ENCODE measurements around the gene SEBOX. TPM values are rescaled to one million over a fixed set of nuclear protein-coding genes. Genes with fewer than 3 reads are reported as not detected.

The SEBOX gene
- total and polyA plus RNA-seq, 2 experiments from 2014 or later: not detected

DNA sequence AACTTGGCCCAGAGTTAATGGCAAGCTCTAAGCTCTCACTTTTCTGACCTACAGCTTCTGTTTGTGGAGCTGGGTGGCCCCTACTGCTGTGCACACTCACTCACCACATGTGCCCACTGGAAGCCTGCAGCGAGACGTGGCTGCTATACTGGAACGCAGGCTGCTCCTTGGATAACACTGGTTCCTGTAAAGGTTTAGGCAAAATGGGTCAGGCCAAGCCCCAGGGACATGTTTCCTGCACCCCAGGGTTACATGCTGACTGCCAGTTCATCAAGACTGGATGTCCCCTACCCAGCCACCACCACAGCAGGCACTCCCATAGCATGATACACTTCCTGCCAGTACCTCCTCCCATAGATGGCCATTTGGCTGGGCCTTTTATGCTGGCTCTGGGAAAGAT lies 16.0 kb downstream of the SEBOX start:
- DNase-seq (ENCODE audit: low spot score): no peak
- H3K36me3 Mint-ChIP-seq (ENCODE audit: low read depth): peaks cover 77% of the 10 kb centered on the region

More for the DNA sequence above, 16.0 kb downstream of the SEBOX start:
- H3K4me2 ChIP-seq: no peak overlapping the region
- no peak overlapping the region for H2AFZ ChIP-seq
- H3K9me3 Mint-ChIP-seq: no peaks in the 10 kb centered on the region
- H3K36me3 ChIP-seq (ENCODE audit: insufficient read depth): peaks cover 21% of the 10 kb centered on the region; the same call in 1 of the 2 replicates
- no peaks in the 10 kb centered on the region for H3K79me2 ChIP-seq (replicated peaks; ENCODE audit: insufficient read depth)
- no peak overlapping the region for H3K27ac Mint-ChIP-seq
- H3K27me3 ChIP-seq (ENCODE audit: insufficient read depth): no peaks in the 10 kb centered on the region
- ATAC-seq: no peak
- H3K4me3 ChIP-seq: no peak overlapping the region
- H3K4me3 Mint-ChIP-seq: no peak overlapping the region
- H3F3A ChIP-seq (replicated peaks; ENCODE audit: low read depth): no peaks in the 10 kb centered on the region; the same call in 1 of the 2 replicates
- H3K4me1 Mint-ChIP-seq: peaks cover 16% of the 10 kb centered on the region
- peaks cover 14% of the 10 kb centered on the region; the same call in 1 of the 2 replicates for H4K20me1 ChIP-seq (replicated peaks; ENCODE audit: insufficient read depth)
- peaks cover 5% of the 10 kb centered on the region for H3K27me3 Mint-ChIP-seq (ENCODE audit: insufficient read depth, low read depth, poor library complexity)
- H3K27ac ChIP-seq (ENCODE audit: low read depth): no peak overlapping the region
- TF ChIP-seq EZH2 (IDR thresholded peaks at IDR 0.05; ENCODE audit: low read depth, unreplicated experiment) (no peak), CREB1 (CRISPR knock-in tag; IDR thresholded peaks at IDR 0.05; ENCODE audit: low read depth) (no peak), JUNB (IDR thresholded peaks at IDR 0.05; ENCODE audit: unreplicated experiment) (no peak), STAT1 (IDR thresholded peaks at IDR 0.05; ENCODE audit: unreplicated experiment) (no peak), ZNF331 (CRISPR knock-in tag; IDR thresholded peaks at IDR 0.05; ENCODE audit: low read depth) (no peak), EZH2phosphoT487 (IDR thresholded peaks at IDR 0.05; ENCODE audit: unreplicated experiment) (no peak), ZNF114 (CRISPR knock-in tag; IDR thresholded peaks at IDR 0.05) (no peak), POLR2AphosphoS5 (IDR thresholded peaks at IDR 0.05; ENCODE audit: low read depth) (no peak), NANOG (IDR thresholded peaks at IDR 0.05; ENCODE audit: borderline replicate concordance) (no peak)
- TF ChIP-seq, protein P1, sequence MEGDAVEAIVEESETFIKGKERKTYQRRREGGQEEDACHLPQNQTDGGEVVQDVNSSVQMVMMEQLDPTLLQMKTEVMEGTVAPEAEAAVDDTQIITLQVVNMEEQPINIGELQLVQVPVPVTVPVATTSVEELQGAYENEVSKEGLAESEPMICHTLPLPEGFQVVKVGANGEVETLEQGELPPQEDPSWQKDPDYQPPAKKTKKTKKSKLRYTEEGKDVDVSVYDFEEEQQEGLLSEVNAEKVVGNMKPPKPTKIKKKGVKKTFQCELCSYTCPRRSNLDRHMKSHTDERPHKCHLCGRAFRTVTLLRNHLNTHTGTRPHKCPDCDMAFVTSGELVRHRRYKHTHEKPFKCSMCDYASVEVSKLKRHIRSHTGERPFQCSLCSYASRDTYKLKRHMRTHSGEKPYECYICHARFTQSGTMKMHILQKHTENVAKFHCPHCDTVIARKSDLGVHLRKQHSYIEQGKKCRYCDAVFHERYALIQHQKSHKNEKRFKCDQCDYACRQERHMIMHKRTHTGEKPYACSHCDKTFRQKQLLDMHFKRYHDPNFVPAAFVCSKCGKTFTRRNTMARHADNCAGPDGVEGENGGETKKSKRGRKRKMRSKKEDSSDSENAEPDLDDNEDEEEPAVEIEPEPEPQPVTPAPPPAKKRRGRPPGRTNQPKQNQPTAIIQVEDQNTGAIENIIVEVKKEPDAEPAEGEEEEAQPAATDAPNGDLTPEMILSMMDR (conservative IDR thresholded peaks at IDR 0.05; ENCODE audit: low read depth in 2 of 2): no peak
- TF ChIP-seq, protein P2, sequence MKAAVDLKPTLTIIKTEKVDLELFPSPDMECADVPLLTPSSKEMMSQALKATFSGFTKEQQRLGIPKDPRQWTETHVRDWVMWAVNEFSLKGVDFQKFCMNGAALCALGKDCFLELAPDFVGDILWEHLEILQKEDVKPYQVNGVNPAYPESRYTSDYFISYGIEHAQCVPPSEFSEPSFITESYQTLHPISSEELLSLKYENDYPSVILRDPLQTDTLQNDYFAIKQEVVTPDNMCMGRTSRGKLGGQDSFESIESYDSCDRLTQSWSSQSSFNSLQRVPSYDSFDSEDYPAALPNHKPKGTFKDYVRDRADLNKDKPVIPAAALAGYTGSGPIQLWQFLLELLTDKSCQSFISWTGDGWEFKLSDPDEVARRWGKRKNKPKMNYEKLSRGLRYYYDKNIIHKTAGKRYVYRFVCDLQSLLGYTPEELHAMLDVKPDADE (IDR thresholded peaks at IDR 0.05): no peak
- TF ChIP-seq, protein P3, sequence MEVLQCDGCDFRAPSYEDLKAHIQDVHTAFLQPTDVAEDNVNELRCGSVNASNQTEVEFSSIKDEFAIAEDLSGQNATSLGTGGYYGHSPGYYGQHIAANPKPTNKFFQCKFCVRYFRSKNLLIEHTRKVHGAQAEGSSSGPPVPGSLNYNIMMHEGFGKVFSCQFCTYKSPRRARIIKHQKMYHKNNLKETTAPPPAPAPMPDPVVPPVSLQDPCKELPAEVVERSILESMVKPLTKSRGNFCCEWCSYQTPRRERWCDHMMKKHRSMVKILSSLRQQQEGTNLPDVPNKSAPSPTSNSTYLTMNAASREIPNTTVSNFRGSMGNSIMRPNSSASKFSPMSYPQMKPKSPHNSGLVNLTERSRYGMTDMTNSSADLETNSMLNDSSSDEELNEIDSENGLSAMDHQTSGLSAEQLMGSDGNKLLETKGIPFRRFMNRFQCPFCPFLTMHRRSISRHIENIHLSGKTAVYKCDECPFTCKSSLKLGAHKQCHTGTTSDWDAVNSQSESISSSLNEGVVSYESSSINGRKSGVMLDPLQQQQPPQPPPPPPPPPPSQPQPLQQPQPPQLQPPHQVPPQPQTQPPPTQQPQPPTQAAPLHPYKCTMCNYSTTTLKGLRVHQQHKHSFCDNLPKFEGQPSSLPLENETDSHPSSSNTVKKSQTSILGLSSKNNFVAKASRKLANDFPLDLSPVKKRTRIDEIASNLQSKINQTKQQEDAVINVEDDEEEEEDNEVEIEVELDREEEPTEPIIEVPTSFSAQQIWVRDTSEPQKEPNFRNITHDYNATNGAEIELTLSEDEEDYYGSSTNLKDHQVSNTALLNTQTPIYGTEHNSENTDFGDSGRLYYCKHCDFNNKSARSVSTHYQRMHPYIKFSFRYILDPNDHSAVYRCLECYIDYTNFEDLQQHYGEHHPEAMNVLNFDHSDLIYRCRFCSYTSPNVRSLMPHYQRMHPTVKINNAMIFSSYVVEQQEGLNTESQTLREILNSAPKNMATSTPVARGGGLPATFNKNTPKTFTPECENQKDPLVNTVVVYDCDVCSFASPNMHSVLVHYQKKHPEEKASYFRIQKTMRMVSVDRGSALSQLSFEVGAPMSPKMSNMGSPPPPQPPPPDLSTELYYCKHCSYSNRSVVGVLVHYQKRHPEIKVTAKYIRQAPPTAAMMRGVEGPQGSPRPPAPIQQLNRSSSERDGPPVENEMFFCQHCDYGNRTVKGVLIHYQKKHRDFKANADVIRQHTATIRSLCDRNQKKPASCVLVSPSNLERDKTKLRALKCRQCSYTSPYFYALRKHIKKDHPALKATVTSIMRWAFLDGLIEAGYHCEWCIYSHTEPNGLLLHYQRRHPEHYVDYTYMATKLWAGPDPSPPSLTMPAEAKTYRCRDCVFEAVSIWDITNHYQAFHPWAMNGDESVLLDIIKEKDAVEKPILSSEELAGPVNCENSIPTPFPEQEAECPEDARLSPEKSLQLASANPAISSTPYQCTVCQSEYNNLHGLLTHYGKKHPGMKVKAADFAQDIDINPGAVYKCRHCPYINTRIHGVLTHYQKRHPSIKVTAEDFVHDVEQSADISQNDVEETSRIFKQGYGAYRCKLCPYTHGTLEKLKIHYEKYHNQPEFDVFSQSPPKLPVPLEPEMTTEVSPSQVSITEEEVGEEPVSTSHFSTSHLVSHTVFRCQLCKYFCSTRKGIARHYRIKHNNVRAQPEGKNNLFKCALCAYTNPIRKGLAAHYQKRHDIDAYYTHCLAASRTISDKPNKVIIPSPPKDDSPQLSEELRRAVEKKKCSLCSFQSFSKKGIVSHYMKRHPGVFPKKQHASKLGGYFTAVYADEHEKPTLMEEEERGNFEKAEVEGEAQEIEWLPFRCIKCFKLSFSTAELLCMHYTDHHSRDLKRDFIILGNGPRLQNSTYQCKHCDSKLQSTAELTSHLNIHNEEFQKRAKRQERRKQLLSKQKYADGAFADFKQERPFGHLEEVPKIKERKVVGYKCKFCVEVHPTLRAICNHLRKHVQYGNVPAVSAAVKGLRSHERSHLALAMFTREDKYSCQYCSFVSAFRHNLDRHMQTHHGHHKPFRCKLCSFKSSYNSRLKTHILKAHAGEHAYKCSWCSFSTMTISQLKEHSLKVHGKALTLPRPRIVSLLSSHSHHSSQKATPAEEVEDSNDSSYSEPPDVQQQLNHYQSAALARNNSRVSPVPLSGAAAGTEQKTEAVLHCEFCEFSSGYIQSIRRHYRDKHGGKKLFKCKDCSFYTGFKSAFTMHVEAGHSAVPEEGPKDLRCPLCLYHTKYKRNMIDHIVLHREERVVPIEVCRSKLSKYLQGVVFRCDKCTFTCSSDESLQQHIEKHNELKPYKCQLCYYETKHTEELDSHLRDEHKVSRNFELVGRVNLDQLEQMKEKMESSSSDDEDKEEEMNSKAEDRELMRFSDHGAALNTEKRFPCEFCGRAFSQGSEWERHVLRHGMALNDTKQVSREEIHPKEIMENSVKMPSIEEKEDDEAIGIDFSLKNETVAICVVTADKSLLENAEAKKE (CRISPR knock-in tag; IDR thresholded peaks at IDR 0.05): no peak
- TF ChIP-seq, protein P4, sequence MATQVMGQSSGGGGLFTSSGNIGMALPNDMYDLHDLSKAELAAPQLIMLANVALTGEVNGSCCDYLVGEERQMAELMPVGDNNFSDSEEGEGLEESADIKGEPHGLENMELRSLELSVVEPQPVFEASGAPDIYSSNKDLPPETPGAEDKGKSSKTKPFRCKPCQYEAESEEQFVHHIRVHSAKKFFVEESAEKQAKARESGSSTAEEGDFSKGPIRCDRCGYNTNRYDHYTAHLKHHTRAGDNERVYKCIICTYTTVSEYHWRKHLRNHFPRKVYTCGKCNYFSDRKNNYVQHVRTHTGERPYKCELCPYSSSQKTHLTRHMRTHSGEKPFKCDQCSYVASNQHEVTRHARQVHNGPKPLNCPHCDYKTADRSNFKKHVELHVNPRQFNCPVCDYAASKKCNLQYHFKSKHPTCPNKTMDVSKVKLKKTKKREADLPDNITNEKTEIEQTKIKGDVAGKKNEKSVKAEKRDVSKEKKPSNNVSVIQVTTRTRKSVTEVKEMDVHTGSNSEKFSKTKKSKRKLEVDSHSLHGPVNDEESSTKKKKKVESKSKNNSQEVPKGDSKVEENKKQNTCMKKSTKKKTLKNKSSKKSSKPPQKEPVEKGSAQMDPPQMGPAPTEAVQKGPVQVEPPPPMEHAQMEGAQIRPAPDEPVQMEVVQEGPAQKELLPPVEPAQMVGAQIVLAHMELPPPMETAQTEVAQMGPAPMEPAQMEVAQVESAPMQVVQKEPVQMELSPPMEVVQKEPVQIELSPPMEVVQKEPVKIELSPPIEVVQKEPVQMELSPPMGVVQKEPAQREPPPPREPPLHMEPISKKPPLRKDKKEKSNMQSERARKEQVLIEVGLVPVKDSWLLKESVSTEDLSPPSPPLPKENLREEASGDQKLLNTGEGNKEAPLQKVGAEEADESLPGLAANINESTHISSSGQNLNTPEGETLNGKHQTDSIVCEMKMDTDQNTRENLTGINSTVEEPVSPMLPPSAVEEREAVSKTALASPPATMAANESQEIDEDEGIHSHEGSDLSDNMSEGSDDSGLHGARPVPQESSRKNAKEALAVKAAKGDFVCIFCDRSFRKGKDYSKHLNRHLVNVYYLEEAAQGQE (IDR thresholded peaks at IDR 0.05; ENCODE audit: unreplicated experiment): no peak
- H3K9me2 ChIP-seq (ENCODE audit: insufficient read depth): no peaks in the 10 kb centered on the region
- H3K4me1 ChIP-seq (ENCODE audit: insufficient read depth): no peaks in the 10 kb centered on the region; the same call in 1 of the 2 replicates
